Measurements from ENCODE around the gene MYO1G.
"Not testable (repeated sequence)": the region's sequence is repeated elsewhere in the genome, so short reads cannot be mapped to it uniquely, and the experiment has no call there.

MYO1G gene

DNA sequence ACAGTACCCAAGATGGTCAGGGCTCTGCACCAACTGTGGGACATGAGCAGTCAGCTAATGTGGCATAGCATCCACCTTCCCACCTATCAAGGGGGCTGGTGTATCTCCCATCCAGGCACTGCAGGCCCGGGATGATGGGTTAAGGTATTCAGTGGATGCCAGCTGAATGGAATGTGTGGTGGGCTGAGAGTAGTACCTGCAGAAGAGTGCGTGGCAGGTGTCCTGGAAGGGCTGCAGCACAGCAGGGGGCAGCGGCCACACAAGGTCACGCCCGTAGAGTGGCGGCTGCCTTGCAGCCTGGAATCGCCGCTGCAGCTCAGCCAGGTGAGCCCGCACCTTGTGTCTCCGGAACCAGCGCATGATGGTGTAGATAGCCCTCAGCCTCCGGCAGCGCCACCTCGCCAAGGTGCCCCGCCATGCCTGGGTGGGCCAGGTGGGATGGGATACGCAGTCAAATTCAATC is 13.3 kb downstream of the MYO1G start:
- no peak for DNase-seq

DNA sequence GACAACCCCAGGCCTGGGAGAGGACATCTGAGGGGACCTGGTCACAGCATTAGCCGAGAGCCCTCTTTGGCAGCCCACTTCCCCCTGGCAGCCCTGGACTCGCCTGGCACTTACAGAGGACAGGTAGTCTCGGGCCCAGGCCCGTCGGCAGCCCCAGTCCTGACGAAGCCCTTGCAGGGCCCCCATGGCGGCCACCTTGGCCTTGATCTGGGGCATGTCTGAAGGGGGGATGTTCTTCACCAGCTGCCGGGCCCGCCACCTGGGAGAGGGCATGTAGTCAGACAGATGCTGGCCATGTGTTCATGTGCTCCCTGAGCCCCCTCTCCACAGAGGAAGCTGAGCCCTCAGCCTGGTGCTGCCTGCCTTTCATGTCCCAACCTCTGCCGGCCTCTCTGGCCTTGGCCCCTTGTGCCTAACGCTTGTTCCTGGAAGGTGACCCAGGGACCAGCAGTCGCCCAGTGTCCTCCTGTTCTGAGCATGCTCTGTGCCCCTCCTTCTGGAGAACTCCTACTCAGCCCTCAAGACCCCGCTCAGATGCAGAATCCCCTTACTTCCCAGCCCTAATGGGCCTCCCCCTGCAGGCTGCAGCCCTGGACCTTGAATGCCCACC is 13.9 kb downstream of the MYO1G start:
- DNase-seq: no peak

DNA sequence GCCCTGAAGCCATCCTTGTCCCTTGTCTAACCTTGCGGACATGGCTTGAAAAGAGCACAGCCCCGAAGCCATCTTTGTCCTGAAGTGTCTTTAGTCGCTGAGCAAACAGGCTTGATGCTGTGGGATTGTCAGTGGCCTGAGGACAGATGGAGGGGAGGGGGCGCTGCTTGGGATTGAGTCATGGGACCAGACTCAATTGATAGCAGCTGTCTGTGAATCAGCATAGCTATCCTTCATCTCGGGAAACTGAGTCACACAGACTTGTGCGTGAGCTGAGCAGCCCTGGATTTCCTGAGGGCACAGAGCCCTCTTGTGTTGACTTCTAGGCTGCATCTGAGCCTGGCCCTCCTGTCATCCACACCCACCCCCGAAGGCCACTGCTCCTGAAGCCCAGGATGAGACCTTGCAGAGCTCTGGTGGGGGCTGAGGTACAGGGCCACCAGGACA is 14.4 kb downstream of the MYO1G start:
- no peak for DNase-seq

DNA sequence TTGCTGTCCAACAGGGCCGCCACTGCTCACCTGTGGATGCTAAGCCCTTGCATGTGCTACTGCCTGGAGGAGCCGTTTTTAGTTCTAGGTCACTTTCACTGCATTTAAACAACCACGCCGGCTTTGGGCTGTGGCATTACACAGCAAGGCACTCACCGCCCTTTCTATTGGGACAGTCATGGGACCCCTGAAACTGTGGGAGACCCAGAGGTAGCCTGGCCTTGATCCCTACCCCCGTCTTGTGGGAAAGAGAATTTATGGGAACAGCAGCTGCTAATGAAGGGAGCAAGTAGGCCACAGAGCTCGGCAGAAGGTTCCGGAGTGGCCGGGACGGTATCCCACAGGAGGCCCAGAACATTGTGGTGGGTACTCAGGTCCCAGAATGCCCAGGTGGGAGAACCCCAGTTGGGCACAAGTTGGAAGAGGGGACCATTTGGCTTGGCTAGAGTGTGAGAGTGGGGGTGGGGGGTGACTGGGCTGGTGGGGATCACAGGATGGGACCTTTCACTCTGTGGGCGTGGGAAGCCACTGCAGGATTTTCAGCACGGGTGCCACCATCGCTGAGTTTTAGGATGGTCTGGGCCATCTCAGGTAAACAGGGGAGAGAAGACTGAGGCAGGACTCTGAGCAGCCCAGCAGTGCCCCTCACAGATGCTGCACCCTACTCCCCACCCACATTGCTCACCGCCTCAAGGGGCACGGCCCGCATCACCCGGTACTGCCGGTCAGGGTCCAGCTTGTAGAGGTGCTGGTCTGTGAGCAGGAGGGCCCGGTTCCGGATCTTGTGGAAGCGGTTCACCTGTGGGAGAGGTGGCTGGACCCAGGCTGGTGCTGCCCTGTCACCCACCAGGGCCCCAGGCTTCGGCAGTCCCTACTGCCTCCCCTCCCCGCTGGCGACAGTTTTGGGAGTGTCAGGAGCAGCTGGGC is 15.2 kb downstream of the MYO1G start:
- no peak for DNase-seq

DNA sequence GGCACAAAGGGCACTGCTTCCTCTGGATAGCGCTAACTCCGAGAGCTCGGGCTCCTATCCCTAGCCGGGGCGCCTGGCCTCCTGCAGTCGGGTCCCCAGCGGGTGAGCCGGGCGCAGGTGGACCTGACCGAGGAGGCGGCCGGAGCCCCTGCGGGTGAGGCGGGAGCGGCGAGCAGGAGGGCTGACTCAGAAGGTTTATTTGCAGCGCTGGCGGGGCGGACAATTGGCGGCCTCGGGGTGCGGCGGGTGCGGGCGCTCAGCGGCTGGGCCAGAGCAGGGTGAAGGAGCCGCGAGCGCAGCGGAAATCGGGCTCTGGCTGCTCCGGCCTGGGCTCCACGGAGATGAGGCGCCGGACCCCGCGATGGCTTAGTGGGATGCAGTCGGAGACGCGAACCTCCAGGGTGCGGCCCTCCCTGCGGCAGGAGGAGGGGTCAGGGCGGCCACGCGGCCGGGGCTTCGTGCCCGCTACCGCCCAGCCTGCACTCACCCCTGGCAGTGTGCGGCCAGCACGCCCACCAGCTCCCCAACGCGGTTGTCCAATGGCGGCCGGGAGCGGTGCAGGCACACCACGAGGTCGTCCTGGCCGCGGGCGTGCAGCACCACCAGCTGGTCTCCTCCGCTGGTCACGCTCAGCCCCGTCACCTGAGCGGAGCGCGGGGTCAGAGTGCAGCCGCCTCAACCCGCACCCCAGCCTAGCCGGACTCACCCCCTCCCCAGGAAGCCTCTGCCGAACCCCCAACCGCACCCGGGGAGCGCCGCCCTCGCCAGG is 16.1 kb downstream of the MYO1G start:
- no peak for DNase-seq

DNA sequence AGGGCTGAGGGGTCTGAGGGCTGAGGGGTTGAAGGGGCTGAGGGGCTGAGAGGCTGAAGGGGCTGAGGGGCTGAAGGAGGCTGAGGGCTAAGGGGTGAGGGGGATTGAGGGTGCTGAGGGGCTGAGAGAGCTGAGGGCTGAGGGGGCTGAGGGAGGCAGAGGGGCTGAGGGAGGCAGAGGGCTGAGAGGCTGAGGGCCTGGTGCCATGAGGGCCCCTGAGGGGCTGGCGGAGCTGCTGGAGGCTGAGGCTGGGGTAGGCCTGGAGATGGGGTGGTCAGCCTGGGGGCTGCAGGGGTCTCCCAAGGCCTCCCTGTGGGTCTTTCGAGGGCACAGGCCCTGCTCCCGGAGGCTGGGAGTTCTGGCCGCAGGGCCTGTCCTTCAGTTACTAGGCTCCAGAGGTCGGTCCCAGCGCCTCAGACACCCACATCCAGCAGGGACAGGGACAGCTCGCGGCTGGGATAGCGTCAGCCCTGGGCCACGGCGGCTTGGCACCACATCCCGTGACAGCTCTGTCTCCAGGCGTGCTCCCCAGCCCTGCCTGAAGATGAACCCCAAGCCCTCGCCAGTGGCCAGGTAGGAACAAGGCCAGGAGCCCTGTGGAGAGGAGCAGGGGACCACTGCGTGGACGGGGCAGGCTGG is 16.9 kb downstream of the MYO1G start:
- no peak for DNase-seq

DNA sequence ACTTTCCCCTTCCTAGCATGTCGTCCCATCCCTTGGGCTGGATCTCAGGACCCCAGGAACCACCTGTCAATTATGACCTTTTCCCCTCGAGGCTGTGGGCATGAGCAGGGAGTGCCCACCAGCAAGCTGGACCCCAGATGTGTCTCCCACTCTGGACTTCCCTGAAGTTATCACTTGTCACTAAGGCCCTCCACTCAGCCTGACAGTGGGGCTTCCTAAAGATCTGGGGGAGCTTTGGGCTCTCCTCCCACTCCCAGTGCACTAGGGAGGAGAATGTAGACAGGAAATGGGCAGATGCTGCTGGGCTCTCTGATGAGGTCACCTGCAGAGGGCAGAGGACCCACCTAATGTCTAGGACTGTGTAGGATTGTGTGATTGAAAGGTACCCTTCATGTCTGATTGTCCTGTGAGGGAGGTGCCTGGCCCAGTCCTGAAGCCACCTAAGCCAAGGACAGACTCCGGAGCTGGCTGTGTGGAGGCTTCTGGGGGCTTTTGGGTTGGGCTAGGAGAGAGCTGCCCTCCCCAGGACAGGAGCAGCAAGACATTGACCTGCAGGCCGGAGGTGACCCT is 18.7 kb downstream of the MYO1G start:
- no peak for DNase-seq

DNA sequence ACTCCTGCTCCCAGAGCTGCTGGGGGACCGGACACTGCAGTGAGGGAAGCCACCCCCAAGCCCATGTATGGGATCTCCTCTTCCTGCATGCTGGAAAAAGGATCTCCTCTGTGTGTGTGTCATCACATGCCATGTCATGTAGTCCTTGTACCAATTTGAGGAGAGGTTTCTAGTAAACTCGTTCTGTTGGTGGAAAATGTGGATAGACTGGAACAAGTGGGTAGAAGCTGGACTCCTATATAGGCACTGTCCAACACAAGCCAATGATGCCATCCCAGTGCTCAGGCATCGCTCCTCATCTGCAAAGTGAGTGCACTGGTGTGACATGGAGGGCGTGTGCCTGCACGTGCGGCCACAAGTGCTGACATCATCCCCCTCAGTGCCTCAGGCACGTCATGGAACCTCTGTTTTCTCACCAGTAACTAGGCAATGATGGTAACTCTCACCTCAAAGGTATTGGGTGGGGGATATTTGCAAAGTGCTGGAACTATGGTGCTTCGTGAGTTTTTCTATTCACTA is 19.3 kb downstream of the MYO1G start:
- DNase-seq: no peak

DNA sequence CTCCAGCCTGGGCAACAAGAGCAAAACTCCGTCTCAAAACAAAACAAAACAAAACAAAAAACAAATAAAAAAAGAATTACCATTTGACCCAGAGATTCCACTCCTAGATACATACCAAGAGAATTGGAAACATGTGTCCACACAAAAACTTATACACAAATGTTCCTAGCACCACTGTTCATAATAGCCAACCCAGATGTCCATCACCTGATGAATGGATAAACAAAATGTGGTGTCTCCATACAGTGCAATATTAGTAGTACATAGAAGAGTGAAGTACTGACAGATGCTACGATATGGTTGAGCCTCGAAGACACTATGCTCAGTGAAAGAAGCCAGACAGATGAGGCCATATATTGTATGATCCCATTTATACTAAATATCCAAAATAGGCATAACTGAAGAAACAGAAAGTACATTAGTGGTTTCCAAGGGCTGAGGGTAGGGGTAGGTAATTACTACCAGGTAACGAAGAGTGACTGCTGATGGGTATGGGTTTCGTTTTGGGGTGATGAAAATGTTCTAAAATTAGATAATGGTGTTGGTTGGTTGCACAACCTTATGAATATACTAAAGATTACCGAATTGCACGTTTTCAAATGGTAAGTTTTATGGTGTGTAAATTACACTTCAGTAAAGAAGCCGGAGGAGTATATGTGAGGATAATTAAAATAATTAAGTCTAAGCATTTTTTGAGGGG is 20.0 kb downstream of the MYO1G start:
- no peak for DNase-seq

DNA sequence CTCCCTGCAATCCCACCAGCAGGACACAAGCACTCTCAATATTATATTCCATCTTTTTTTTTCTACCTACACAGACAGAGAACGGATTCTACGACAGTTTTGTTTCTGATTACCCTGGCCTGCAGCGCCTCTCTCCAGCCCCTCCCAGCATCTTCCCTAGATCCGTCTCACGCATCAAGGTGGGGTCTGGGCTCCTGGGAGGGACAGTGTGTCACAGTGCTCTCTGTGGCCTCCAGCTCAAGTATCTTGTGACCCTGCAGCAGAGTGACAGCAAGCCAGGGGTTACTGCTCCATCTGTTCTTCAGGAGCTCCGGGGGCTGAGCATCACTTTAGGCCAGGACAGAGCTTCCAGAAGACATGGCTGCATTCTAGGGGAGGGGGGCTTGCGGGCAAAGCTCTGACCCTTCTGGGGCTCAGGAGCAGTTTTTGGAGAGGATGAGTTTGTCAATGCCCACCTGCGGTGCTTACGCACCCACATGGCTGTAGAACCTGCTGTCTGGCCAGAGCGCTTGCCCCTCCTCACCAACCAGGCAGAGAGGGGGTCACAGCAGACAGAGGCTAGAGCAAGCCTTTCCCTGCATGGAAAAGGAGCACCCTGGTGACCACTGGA is 22.6 kb downstream of the MYO1G start:
- no peak for DNase-seq

DNA sequence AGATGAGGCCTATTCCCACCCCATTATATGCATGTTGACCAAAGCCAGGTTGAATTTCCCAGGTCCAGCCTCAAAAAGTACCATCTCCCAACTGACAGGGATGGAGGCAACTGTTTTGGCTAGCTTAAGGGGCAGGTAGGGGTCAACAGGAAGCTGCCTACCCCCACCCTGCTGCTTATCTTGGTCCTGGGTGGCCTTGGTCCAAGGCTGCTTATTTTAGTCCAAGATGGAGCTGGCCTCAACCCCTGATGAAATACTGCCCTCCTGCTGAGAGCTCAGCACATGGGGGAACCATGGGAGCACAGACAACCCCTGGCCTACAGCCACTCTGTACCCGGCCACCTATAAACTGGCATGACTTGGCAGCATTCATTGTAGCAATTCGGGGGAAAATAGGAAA is 23.1 kb downstream of the MYO1G start:
- no peak for DNase-seq

DNA sequence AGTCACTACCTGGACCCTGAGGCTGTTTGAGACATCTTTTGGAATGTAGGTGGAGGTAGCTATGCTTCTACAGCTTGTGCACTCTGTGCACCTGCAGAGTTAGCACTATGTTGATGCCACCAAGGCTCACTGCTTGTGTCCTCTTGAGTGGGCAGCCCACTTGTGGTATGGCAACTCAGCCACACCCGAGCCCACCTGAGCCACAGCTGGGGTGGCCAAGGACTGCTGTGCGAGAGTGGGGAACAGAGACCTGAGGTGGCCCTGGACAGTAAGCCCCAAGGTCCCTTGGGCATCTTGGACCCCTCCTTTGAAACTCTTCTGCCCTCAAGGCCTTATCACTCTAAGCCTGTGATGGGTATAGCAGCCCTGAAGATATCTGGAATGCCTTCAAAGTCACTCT is 25.7 kb downstream of the MYO1G start:
- no peak for DNase-seq

DNA sequence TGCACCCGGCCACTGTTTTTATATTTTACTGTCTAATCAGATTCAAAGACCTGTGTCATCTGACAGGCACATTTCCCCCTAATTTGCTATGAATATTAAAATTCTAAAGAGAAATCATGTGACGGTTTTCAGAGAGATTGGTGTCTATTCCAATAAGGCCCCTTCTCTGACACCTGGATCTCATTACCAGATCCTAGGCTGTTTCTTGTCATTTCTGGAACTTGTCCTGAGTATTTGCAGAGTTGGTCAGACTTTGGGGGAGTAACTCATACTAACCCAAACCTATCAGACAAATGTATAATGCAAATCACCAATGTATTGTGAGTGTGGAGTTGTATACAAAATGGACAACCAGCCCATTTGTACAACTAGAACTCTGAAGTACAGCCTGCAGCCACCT is 29.5 kb downstream of the MYO1G start:
- DNase-seq: no peak

DNA sequence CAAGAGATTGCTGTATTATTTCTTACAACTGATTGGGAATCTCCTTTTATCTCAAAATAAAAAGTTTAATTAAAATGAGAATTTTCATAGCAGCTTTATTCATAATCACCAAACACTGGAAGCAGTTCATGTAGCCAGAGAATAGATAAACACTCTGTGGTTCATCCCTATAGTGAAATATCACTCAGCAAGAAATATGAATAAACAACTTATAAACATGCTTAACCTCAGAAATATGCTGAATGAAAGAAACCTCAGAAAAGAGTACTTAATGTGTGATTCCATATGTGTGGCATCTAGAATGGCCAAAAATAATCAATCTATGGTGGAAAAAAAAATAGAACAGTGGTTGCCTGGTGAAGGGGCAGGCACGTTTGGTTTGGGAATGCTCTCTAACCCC is 33.3 kb downstream of the MYO1G start:
- DNase-seq: no peak

DNA sequence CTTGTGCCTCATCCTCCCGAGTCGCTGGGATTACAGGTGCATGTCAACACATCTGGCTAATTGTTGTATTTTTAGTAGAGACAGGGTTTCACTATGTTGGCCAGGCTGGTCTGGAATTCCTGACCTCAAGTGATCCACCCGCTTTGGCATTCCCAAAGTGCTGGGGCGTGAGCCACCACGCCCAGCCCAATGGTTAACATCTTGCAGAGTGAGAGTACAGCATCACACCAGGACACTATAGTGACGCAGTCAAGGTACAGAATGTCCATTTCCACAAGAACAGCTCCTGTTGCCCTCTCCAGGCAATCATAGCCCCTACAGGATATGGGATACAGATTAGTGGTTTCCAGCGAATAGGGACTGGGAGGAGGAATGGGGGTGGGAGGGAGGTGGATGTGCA is 34.0 kb downstream of the MYO1G start:
- no peak for DNase-seq

DNA sequence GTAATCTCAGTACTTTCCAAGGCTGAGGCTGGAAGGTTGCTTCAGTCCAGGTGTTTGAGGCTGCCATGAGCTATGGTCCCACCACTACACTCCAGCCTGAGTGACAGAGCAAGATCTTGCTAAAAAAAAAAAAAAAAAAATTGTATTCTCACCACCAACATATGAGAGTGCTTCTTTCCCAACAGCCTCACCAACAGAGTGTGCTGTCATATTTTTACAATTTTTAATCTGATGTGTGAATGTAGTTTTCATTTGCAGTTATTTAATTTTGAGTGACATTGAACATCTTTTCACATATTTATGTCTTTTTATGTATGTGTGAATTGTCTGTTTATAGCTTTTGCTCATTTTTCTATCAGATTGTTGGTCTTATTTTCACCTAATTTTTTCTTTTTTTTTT is 35.2 kb downstream of the MYO1G start:
- no peak for DNase-seq

DNA sequence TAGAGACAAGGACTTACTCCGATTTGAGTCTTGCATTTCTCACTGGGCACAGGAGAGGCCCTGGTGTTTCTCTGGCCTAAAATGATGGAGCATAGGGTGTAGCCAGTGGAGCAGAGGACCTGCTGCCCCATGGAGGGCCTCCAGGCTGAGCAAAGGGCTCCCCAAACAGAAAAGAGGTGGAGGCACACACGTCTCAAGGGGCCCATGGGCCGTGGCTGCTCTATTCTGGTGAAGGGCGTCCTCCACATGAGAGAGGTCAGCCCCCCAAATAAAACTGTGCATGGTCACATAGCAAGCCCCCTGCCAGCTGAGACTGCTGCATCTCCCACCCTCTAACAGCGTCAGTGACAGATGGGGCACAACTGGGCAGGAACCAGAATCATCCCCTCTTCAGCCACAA is 41.4 kb downstream of the MYO1G start:
- no peak for DNase-seq

DNA sequence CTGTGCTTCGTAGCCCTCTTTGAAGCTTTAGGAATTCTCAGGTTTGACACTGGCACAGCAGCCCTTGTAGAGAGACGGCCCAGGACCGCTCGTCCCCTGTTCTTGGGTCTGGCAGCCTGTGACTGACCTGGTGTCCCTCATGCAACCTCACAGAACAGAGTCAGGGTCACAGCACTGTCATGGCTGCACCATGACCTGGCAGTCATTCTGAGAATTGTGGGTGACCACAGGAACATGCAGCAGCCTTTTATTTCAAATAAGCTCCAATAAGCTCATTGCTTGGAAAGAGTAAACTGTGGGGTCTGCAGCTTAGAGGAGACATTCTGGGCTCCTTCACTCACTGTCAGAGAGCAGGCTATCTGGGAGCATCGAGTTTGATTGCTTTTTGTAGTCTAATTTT is 42.5 kb downstream of the MYO1G start:
- DNase-seq: no peak

DNA sequence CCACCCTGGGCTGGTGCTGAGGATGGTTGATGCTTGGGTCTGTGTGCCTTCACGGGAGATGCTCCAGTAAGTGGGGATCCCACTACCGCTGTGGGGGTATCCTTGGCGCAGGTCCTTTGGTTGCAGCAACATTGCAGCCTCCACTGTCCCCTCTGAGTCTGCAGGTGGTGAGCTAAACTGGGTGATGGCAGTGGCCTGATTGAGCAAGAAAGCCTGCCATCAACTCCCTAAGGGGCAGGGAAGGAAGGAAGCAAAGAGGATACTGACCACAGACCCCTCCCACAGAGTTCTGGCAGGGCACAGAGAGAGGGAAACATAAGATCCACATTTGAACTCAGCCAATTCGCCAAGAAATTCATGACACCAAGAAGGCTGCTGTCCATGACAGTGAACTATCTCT is 43.2 kb downstream of the MYO1G start:
- DNase-seq: no peak

DNA sequence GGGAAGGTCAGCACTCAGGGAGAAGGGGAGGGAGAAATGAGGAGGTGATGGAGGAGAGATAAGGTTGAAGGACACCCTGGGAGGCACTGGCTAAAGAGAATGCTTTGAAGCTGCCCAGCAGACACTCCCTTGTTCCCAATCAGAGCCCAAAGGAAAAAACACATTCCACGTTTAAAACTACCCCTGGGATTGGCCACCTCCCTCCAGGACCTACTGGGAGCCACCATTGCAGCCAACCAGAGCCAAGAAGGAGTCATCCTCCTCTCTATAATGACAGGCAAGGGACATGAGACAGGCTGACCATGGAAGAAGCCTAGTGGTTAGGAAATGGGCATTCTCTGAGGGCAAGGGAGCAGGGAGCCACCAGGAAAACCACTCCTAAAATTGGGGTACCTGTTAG is 43.8 kb downstream of the MYO1G start:
- DNase-seq: no peak

DNA sequence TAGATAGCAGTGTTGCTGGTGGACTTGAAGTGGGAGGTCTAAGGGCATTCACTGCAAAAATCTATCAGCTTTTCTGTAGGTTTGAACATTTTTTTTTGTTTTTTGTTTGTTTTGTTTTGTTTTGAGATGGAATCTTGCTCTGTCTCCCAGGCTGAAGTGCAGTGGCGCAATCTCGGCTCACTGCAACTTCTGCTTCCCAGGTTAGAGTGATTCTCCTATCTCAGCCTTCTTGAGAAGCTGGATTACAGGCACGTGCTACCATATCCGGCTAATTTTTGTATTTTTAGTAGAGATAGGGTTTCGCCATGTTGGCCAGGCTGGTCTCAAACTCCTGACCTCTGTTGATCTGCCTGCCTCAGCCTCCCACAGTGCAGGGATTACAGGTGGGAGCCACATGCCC is 44.3 kb downstream of the MYO1G start:
- DNase-seq: not testable (repeated sequence)

Data from NCI-H510A (cell line).